HG03565 (cell line): Measurements from ENCODE around the gene JAKMIP2.
"Not testable (repeated sequence)": the region's sequence is repeated elsewhere in the genome, so short reads cannot be mapped to it uniquely, and the experiment has no call there.

ENCODE experiments used
- ATAC-seq: cut with Tn5 transposase; IDR thresholded peaks from one replicate; pipeline ENCODE4 v1.9.1; 2021; ENCODE audit warnings: mild to moderate bottlenecking, moderate library complexity; ENCODE audit not compliant: unreplicated experiment

JAKMIP2 gene

DNA sequence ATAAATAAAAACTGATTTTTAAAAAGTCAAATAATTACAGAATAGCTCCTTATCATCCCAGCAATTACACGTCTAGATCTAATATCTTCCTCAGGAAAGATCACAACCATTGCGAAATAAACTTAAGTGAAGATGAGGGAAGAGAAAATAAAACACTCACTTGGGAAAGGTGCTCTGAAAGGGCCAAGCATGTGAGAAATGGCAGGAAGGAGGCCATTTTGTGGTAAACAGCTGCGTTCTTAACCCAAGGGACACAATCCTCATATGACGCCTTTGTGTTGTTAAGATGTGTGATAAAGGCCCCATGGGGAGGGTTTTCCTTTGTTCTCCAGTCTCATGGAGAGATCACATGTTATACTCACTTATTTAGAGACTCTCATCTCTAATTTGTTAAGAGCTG lies 32.5 kb downstream of the JAKMIP2 start:
- no peak for ATAC-seq

DNA sequence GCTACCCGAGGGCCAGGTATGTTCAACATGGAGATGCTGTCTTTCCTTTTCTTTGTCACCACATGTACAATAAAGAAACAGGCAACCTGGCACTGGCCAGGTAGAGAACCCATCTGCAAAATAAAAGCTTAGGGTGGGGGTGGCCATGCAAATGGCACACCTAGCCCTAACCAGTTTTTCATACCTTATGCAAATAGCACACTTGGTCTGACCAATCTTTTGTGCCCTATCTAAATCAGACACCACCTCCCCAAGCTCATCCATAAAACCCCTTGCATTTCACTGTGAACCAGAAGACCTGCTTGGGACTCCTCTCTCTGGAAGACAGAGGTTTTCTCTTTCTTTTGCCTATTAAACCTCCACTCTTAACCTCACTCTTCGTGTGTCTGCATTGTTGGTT lies 33.9 kb downstream of the JAKMIP2 start:
- ATAC-seq = no peak

DNA sequence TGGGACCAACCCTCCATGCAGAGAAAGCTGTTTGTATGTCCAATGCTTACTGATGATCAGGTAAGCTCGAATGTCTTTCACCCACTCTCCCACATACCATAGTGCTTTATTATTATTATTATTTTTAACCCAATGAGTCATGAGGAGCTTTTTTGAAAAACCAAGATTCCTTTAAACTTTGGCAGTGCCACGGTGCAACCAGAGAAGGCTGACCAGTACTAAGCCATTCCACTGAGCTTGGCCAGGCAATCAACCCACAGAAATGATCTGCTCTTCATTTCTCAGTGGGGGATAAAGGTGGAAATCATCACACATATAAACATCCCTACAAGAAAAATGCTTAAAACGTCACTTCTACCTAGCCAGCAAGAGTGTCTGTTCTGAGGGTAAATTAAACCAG lies 35.5 kb downstream of the JAKMIP2 start:
- ATAC-seq = no peak

DNA sequence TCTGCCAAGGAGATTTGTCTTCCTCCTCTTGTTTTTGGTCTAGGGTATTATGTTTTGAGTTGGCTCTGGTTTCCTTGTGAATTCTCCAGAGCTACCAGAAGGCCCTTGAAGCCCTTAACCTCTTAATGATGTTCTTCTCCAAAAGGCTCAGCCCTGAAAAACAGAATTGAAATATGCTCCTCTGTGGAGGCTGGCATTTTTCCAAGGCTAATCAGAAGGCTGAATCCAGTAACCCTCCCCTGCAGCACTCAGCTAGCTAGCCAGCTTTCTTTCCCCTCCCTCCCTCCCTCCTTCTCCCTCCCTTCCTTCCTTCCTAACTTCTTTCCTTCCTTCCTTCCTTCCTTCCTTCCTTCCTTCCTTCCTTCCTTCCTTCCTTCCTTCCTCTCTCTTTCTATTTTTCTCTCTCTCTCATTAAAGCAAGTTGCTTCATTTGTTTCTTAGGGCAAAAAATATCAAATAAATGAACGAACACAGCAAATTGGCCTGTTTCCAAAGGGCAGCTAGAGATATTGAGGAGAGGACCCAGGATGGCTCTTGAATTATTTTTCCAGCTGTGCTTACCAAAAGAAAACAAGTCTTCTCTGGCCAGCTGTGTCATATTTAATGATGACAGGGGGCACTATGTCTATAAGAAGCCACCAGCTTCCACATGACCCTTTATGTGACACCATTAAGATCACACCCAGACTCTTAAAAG lies 38.7 kb downstream of the JAKMIP2 start:
- no peak for ATAC-seq

DNA sequence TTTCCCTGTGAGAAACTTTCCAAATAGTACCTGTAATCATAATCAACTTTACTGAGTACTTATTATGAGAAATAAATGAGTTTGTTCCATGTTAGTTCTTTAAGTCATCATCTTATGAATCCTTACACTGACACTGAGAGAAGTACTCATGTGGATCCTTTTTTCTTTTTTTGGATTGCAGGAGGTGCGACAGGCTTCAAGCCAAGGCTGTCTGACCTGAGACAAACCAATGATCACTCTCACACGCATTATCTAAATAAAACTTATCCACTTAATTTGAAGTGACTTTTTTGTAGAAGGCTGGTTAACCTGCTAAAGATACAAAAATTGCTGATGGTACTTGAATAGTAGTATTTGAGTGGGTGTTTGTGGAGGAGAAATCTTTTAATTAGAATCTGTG lies 39.5 kb downstream of the JAKMIP2 start:
- no peak for ATAC-seq

DNA sequence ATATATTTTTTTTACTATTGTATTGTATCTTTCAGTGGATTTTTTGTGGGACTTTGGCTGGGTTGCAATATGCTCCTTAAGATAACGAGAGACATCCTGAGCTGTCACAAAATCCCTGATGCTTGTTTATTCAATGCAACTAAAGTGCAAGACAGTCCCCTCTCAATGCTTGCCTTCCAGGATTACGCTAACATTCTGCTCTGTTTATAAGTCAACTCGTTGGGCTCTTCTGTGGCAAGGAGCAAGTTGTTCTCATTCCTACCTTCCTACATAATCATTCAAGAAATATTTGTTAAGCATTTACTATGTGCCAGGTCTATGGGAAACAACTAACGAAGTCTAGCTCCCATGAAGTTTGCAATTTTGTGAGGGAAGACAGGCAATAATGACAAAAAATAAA lies 40.4 kb downstream of the JAKMIP2 start:
- no peak for ATAC-seq

DNA sequence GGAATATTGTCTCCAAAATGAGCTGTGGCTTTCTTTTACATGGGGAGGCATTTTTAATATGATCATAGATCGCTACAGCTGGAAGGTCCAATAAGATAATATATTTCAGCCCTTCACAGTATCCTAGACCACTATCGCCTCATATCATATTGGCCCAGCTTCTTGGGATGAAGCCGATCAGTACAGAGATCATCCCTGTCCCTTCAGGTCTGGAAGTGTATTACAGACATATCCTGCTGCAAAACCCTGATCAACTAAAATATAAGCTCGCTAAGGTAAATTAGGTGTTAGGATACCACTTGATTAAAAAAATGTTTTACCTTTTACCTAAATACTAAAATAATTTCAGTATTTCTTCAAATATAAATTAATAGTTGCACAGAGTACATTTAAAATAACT lies 41.7 kb downstream of the JAKMIP2 start:
- no peak for ATAC-seq

DNA sequence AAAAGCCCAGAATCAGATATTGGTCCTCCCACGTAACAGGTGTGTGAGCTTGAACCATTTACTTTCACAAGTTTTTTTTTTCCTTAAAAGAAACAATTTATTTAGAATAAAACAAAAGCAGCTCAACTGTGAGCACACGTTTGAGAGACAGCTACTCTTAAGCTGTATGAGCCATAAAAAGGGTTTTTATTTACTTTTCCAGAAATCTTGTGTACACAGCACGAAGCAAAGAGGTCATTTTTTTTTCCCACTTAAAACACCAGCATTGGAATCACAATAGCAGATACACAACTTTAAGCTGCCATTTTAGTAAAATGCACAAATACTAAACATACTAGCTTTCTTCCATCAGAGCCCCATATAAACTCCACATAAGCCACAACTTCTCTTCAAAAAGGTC lies 44.6 kb downstream of the JAKMIP2 start:
- no peak for ATAC-seq

DNA sequence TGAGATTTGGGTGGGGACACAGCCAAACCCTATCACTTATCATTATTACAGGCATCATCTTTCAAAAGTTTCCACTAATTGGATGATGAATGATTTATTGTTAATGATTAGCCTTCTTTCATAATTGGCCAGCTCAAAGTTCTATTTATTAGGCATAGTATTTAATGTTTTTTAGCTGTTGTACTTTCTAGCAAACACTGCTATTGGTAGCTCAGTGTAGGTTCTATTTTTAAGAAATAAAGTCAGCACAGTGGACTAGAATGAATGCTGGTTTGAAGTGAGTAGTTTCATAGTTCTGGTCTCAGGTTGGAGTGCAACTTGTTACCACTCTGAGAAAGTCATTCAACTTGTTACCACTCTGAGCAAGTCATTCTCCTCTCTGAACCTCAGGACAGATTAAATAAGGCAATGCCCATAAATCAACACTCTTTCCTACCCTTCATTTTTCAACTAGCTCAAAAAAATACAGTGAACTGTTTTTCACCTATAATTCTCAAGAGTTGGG lies 46.9 kb downstream of the JAKMIP2 start:
- no peak for ATAC-seq

DNA sequence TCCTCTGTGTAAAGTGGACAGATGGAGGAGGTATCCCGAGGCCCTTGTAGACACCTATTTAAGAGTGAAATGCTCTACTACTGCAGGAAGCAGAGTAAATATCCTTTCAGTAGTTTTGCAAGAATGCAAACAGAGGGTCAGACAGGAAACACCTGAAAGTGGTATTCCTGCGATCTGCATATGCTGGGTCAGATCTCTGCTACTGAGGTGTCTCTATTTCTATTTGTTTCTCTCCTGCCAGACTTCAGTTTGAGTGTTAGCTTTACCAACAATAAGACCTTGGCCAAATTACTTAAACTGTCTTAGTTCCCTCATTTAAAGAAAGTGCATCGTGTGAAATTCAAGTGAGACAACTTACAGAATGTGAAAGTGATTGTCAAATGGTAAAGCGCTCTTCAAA lies 47.6 kb downstream of the JAKMIP2 start:
- no peak for ATAC-seq

DNA sequence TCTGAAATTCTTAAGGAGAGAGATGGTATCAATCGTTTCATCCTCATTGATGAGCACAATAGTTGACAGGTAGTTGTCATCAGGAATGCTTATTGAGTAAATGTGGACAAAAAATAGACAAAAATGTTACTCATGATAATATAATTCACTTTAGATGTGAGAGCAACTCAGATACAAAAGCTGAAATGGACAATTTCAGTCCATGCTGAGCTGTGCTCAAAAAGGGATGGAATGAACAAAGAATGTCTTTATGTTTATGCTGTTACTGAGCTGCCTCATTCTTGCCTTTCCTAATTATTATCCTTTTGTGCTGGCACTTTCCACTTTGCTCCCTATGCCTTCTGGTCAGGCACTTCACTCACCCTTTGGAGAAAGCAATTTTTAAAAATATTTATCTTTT lies 49.5 kb downstream of the JAKMIP2 start:
- ATAC-seq = no peak

DNA sequence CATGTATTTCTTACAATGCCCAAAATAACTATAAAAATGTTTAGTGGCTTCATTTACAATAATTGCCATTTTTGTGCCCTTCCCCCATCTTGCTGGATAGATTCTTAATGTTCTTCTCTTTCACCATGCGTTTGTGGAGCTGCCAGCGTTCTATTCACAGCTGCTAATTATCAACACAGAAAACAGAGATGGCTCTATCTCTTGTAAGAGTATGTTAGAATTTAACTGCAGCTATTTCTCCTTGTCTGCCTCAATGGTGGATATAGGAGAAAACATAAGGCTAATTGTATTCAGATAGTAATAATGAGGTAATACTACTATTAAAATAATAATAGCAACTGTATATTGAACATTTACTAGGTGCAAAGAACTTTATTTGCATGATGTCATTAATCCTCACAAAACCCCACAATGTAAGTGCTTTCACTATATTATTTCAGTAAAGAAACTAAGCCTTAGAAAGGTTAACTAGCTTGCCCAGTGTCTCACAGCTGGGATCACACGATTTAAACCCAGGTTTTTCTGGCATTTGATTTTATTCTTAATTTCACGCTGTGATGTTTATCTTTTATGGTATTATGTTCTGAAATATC lies 50.1 kb downstream of the JAKMIP2 start:
- no peak for ATAC-seq

DNA sequence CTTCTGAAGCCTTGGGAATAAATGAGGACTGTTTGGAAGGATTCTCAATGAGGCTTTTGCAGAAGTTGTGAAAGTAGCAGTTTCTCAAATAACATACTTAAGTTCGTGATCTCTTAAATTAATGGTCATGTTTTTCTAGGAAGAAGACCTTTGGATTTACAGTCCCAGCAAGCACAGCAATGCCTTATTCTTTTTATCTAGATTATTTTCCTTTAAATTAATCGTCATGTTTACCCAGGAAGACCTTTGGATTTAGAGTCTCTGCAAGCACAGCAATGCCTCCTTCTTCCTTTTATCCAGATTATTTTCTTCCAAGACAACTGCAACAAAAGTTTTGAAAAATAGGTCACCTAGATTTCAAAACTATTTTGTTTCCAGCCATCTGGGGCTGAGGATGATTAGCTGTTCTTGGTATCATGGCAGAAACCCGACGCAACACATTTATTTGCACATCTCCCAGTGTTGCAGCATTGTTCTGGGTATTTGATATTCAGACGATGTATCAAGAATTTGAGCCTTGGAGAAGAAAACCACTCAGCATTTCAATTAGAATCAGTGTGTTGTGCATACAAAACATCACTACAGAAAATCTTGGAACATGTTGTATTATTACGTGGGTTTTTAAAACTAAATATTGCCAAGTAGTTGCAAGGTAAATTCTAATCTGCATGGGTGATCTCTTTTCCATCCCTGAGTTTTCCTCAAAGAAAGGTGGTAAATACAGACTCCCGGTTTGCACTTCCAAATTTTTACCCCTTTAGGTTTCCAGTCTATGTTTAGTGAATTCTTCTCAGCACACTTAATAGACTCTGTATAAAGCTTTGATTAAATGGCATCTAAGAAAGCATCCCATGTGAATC lies 50.9 kb downstream of the JAKMIP2 start:
- no peak for ATAC-seq

DNA sequence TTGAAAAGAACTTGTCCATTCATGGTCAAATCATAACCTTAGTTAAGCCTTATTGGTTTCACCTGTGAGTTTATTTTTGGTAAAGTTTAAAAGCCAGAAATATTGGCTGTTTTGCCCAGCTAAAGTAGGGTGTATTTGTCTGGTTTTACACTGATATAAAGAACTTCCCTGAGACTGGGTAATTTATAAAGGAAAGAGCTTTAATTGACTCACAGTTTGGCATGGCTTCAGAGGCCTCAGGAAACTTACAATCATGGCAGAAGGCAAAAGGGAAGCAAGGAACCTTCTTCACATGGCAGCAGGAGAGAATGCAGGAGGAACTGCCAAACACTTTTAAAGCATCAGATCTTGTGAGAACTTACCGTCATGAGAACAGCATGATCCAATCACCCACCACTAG lies 55.3 kb downstream of the JAKMIP2 start:
- no peak for ATAC-seq

DNA sequence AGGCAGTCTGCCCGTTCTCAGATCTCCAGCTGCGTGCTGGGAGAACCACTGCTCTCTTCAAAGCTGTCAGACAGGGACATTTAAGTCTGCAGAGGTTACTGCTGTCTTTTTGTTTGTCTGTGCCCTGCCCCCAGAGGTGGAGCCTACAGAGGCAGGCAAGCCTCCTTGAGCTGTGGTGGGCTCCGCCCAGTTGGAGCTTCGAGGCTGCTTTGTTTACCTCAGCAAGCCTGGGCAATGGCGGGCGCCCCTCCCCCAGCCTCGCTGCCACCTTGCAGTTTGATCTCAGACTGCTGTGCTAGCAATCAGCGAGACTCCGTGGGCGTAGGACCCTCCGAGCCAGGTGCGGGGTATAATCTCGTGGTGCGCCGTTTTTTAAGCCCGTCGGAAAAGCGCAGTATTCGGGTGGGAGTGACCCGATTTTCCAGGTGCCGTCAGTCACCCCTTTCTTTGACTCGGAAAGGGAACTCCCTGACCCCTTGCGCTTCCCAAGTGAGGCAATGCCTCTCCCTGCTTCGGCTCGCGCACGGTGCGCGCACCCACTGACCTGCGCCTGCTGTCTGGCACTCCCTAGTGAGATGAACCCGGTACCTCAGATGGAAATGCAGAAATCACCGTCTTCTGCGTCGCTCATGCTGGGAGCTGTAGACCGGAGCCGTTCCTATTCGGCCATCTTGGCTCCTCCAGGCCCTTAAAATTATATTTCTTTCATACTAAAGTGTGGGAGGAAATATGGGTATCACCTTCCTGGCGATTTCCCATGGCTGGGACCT lies 61.2 kb downstream of the JAKMIP2 start:
- ATAC-seq = not testable (repeated sequence)

DNA sequence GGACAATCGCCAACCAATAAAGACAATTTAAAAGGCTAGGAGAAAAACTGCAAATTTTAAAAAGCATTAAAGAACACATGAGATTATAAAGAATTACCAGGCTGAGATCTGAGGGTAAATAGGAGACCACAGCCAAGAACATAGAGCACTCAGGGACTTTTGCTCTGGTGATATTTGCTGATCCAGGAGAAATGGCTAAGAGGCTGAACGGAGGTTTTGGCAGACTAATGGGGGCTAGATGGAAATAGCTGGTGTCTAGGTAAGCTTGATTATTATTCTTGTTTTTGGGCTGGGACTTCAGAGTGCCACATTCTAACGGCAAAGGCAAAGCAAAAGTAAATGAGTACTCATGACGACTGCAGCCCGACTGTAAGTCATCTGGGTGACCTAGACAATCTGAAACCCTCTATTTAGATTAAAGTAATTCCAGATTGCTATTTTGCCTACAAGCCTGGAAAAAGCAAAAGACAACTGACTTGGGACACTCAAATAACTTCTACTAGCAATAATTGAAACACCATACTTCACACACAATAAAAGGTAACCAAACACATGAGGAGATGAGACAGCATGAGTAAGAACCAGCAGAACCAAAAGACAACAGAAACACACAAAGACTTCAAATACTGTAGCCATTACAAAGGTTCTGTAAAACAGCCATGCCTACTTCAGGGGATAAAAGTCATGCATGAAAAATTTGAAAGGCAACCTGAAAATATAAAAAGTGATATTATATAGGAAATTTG lies 68.8 kb downstream of the JAKMIP2 start:
- ATAC-seq = no peak

DNA sequence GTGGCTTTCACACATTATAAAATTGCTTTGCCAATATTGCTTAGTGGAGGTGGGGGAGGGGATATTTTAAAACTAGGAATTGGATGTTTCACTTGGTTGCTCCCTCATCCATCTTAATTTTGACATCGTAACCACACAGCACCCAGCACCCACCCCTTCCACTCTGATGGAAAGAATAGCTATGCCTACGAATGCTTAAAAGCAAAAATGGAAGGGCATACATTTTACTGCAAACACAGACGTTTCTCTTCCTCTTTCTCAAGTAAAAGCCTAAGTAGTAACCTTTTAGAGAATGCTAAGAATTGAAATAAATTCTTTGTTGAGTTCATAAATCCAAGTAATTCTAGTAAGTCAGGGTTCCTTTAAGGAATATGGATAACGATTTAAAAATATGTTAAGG lies 69.9 kb downstream of the JAKMIP2 start:
- no peak for ATAC-seq

DNA sequence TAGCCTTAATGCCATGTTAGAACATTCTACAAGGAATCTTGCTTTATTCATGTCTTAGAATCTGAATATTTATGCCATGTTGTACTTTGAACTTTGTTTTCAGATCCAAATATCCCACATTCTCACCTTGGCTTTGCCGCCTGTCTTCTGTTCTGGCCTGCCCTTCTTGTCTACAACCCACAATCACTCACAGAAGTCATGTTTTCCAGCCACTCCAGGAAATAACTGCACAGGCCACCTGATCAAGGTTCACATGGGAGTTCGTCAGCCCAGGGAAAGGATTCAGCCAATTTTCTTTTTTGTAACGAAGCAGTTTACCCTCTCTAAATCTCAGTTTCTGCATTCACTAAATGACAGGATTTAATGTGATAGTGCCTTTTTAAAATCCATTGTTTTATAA lies 70.5 kb downstream of the JAKMIP2 start:
- ATAC-seq = no peak

DNA sequence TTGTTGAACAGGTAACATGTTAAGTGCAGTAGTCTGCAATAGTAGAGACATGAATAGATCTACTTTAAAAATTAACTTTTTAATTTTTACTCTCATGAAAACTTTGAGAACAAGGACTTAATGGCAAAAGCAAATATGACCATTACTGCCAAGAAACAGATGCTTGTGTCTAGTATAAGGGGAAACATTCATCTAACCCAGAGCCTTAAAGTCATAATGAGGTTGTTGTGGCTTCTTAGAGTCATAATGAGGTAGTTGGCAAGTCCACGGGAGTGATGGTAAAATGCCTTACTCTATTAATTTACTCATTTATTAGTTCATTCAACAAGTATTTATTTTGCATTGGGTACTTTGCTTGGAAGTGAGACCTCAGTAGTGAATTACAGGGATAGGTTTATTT lies 71.5 kb downstream of the JAKMIP2 start:
- no peak for ATAC-seq

DNA sequence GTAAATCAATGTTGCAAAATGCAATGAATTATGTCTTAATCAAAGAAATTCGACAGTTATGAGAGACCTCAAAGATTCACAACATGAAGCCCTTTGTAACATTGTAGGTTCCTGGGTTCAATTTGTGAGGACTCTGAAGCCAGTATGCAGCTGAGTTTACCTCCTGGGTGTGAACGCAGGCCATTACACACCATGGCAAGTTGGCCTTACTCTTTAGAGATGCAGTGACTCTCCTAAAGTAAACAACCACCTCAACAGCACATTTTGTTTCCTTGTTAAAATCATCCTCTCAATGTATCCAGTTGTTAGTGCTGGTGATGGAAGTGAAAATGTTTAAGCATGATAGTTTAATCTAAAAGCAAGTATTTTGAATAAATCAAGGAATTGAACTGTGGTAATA lies 73.8 kb downstream of the JAKMIP2 start:
- ATAC-seq = no peak
